ENCODE results near the gene RNF148. TPM values are rescaled to one million over a fixed set of nuclear protein-coding genes. Genes with fewer than 3 reads are reported as not detected.

RNF148 gene
- polyA plus RNA-seq, 3 donors: not detected

GRCh38 chr7:122672536-122672935 lies 30.2 kb downstream of the RNF148 start:
- H3K4me3 ChIP-seq (replicated peaks in 1 of 3; ENCODE audit: low read depth in 2 of 3, low read length in 3 of 3): no peak overlapping the region
- H3K27ac ChIP-seq (ENCODE audit: low read depth in 1 of 2, low read length in 2 of 2): no peak overlapping the region
- no peak overlapping the region for H3K4me2 ChIP-seq (replicated peaks; ENCODE audit: extremely low read depth, low read length, poor library complexity, severe bottlenecking)
- intact Hi-C loops (cut with micrococcal nuclease): no loop called here
- H3K9ac ChIP-seq (ENCODE audit: insufficient read depth, low read length, poor library complexity, severe bottlenecking): no peak overlapping the region
- no peaks in the 10 kb centered on the region for H3K27me3 ChIP-seq (ENCODE audit: control insufficient read depth in 2 of 2, insufficient read depth in 2 of 2, low read length in 2 of 2)
- H2AFZ ChIP-seq (ENCODE audit: insufficient read depth, low read depth, low read length, poor library complexity, severe bottlenecking): no peak overlapping the region
- no peaks in the 10 kb centered on the region for H3K4me1 ChIP-seq (ENCODE audit: control insufficient read depth in 1 of 2, insufficient read depth in 2 of 2, low read length in 2 of 2)
- no peaks in the 10 kb centered on the region for H4K20me1 ChIP-seq (ENCODE audit: insufficient read depth, low read length)
- H3K36me3 ChIP-seq (replicated peaks in 1 of 2; ENCODE audit: control insufficient read depth in 1 of 2, insufficient read depth in 2 of 2, low read length in 2 of 2): no peaks in the 10 kb centered on the region
- Mint-ChIP-seq H3K27ac (no peak overlapping the region), H3K36me3 (no peaks in the 10 kb centered on the region), H3K4me1 (no peaks in the 10 kb centered on the region), H3K4me3 (no peak overlapping the region), H3K9me3 (peaks cover 4 to 13% (median 8%) of the 10 kb centered on the region in 7 donors), H3K27me3 (ENCODE audit: low read depth in 3 of 3) (no peaks in the 10 kb centered on the region)
- TF ChIP-seq, protein P1, sequence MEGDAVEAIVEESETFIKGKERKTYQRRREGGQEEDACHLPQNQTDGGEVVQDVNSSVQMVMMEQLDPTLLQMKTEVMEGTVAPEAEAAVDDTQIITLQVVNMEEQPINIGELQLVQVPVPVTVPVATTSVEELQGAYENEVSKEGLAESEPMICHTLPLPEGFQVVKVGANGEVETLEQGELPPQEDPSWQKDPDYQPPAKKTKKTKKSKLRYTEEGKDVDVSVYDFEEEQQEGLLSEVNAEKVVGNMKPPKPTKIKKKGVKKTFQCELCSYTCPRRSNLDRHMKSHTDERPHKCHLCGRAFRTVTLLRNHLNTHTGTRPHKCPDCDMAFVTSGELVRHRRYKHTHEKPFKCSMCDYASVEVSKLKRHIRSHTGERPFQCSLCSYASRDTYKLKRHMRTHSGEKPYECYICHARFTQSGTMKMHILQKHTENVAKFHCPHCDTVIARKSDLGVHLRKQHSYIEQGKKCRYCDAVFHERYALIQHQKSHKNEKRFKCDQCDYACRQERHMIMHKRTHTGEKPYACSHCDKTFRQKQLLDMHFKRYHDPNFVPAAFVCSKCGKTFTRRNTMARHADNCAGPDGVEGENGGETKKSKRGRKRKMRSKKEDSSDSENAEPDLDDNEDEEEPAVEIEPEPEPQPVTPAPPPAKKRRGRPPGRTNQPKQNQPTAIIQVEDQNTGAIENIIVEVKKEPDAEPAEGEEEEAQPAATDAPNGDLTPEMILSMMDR (IDR thresholded peaks at IDR 0.05): no peak
- no peaks in the 10 kb centered on the region for H3K79me2 ChIP-seq (ENCODE audit: insufficient read depth, low read length)
- WGBS (ENCODE audit: insufficient coverage): 89% methylated on average over 7 of the region's 8 CpGs
- H3K9me3 ChIP-seq (replicated peaks in 1 of 2; ENCODE audit: control insufficient read depth in 1 of 2, insufficient read depth in 1 of 2, low read length in 2 of 2): peaks cover 0 to 14% of the 10 kb centered on the region in 2 donors
- DNase-seq: no peak

DNA sequence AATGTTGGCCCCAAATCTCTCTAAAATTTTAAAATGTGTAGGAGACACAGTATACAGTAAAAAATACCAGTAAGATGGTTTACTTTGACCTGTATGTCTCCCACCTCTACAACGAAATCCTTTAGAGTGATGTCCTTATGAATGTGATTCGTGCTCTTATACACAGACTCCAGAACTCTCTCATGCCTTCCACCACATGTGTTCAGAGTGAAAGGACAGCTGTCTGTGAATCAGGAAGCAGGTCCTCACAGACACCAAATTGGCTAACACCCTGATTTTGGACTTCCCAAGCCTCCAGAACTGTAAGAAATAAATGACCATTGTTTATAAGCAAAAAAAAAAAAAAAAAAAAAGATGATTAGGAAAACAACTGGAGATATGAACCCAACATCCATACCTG lies 39.0 kb downstream of the RNF148 start:
- Mint-ChIP-seq H3K4me1 (no peaks in the 10 kb centered on the region), H3K9me3 (peaks cover 0 to 6% (median 2%) of the 10 kb centered on the region in 7 donors), H3K27me3 (ENCODE audit: low read depth in 3 of 3) (no peaks in the 10 kb centered on the region), H3K36me3 (no peaks in the 10 kb centered on the region), H3K4me3 (no peak overlapping the region), H3K27ac (no peak overlapping the region)
- intact Hi-C loops (cut with micrococcal nuclease): no loop called here
- Histone ChIP-seq H3K27ac (ENCODE audit: low read depth in 1 of 2, low read length in 2 of 2) (no peak overlapping the region), H3K4me3 (replicated peaks in 1 of 3; ENCODE audit: low read depth in 2 of 3, low read length in 3 of 3) (no peak overlapping the region), H3K27me3 (ENCODE audit: control insufficient read depth in 2 of 2, insufficient read depth in 2 of 2, low read length in 2 of 2) (no peaks in the 10 kb centered on the region), H4K20me1 (ENCODE audit: insufficient read depth, low read length) (no peaks in the 10 kb centered on the region), H3K4me2 (replicated peaks; ENCODE audit: extremely low read depth, low read length, poor library complexity, severe bottlenecking) (no peak overlapping the region), H3K4me1 (ENCODE audit: control insufficient read depth in 1 of 2, insufficient read depth in 2 of 2, low read length in 2 of 2) (no peaks in the 10 kb centered on the region), H3K9ac (ENCODE audit: insufficient read depth, low read length, poor library complexity, severe bottlenecking) (no peak overlapping the region), H3K79me2 (ENCODE audit: insufficient read depth, low read length) (no peaks in the 10 kb centered on the region), H2AFZ (ENCODE audit: insufficient read depth, low read depth, low read length, poor library complexity, severe bottlenecking) (no peak overlapping the region), H3K9me3 (replicated peaks in 1 of 2; ENCODE audit: control insufficient read depth in 1 of 2, insufficient read depth in 1 of 2, low read length in 2 of 2) (peaks cover 3 to 7% of the 10 kb centered on the region in 2 donors), H3K36me3 (replicated peaks in 1 of 2; ENCODE audit: control insufficient read depth in 1 of 2, insufficient read depth in 2 of 2, low read length in 2 of 2) (no peaks in the 10 kb centered on the region)
- no peak for DNase-seq
- WGBS (ENCODE audit: insufficient coverage): no CpG with 5 or more reads among the region's 2 CpGs
- TF ChIP-seq, protein P1 (IDR thresholded peaks at IDR 0.05): no peak

All from CD14-positive monocyte (primary cell).